PC-9 (cell line): ENCODE data around the gene ST7.

Experiments used
- CTCF ChIP-seq: fragments of 200-600 bp; sonication (generic); conservative IDR thresholded peaks from 2 replicates; pipeline ENCODE4 v1.6.1; 2017; ENCODE audit warnings: mixed run types, antibody characterized with exemption, mild to moderate bottlenecking, moderate library complexity
- EZH2 ChIP-seq: fragments of 200-600 bp; sonication (generic); IDR thresholded peaks from 2 replicates; pipeline ENCODE4 v1.8.0; 2017; ENCODE audit warnings: antibody characterized with exemption, low read depth

DNA sequence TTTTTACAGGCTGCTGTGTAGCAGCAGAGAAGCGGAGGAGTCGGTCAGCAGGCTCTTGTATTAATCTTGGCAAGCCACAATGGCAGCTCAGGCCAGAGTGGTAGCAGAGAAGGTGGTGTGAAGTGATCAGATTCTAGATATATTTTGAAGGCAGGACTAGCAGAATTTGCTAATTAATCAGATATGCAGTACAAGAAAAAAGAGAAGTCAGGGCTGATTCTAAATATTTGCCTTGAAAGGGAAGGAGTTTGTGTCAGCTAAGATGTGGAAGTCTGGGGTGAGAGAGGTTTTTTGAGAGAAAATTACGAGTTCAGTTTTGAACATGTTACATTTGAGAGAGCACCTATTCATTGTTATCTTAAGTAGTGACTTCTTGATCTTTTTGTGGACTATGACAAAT, 193.2 kb downstream of the ST7 start:
- TF ChIP-seq CTCF (no peak), EZH2 (no peak)
